Measurements from ENCODE around the gene GAS6.

GAS6 gene

GRCh38 chr13:113818700-113819295 is 45.1 kb downstream of the GAS6 start:
- Mint-ChIP-seq H3K4me3 (no peak overlapping the region), H3K27ac (no peak overlapping the region), H3K9me3 (no peaks in the 10 kb centered on the region), H3K27me3 (peaks cover 8 to 16% of the 10 kb centered on the region in 2 donors), H3K36me3 (ENCODE audit: insufficient read depth) (peaks cover 13% of the 10 kb centered on the region), H3K4me1 (ENCODE audit: low read depth in 2 of 2) (peaks cover 16 to 17% of the 10 kb centered on the region in 2 donors)
- ATAC-seq (replicated peaks) (no peak), DNase-seq (no peak)

- Mint-ChIP-seq H3K4me1 (ENCODE audit: low read depth in 2 of 2) (peaks cover 16 to 17% of the 10 kb centered on the region in 2 donors), H3K4me3 (peak overlapping the region in 1 of 2 donors; percentile 49), H3K27me3 (peaks cover 8 to 16% of the 10 kb centered on the region in 2 donors), H3K9me3 (no peaks in the 10 kb centered on the region), H3K36me3 (ENCODE audit: insufficient read depth) (peaks cover 13% of the 10 kb centered on the region), H3K27ac (peak overlapping the region in 1 of 2 donors; percentile 86)
- ATAC-seq (replicated peaks) (no peak), DNase-seq (no peak)
Measured at GRCh38 chr13:113817860-113818691, 45.8 kb downstream of the GAS6 start.

GRCh38 chr13:113816946-113817859 is 46.7 kb downstream of the GAS6 start:
- no peaks in the 10 kb centered on the region for H3K9me3 Mint-ChIP-seq
- H3K27ac Mint-ChIP-seq = peak overlapping the region in 1 of 2 donors; percentile 86
- H3K4me3 Mint-ChIP-seq = peak overlapping the region; percentile 47 to 49
- peaks cover 16 to 17% of the 10 kb centered on the region in 2 donors for H3K4me1 Mint-ChIP-seq (ENCODE audit: low read depth in 2 of 2)
- DNase-seq (peak; percentile 78 to 83 (median 79)), ATAC-seq (replicated peaks) (peak; percentile 98)
- peaks cover 8 to 16% of the 10 kb centered on the region in 2 donors for H3K27me3 Mint-ChIP-seq
- H3K36me3 Mint-ChIP-seq (ENCODE audit: insufficient read depth) = peaks cover 13% of the 10 kb centered on the region

DNA sequence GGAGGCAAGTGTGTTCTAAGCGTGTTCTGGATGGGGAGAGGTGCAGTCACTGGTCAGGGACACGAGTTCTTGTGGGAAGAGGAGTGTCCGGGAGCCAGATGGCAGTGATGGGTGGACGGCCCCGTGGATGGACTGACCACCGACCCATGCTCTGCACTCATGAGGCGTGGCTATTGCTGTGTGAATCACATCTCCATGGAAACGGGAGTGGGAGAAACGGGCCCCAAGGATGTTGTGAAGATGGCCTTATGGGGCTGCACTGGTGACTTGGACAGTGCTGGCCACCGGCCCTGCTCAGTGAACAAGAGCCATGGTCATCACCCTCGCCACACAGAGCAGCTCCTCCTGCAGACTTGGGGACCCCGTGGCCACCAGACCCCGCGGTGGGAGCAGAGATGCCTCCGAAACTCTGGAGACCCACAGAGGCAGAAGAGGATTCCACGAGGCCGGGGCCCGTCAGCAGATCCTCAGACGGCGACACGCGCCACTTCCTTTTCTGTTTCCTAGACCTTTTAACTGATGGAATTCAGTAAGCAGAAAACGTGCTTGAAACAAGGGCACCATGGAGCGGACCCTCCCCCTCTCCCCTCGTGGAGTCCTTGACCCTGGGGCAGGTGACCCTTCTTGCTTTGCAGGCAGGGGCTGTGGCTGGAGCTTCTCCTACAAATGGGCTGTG is 47.5 kb downstream of the GAS6 start:
- Mint-ChIP-seq H3K4me1 (ENCODE audit: low read depth in 2 of 2) (peaks cover 16 to 17% of the 10 kb centered on the region in 2 donors), H3K27ac (peak overlapping the region in 1 of 2 donors; percentile 24), H3K27me3 (peaks cover 8 to 16% of the 10 kb centered on the region in 2 donors), H3K36me3 (ENCODE audit: insufficient read depth) (peaks cover 13% of the 10 kb centered on the region), H3K4me3 (peak overlapping the region; percentile 68 to 75), H3K9me3 (no peaks in the 10 kb centered on the region)
- ATAC-seq (replicated peaks) (no peak), DNase-seq (no peak)

GRCh38 chr13:113815151-113816058 is 48.5 kb downstream of the GAS6 start:
- Mint-ChIP-seq H3K27ac (peak overlapping the region; percentile 11 to 24), H3K36me3 (ENCODE audit: insufficient read depth) (peaks cover 13% of the 10 kb centered on the region), H3K4me1 (ENCODE audit: low read depth in 2 of 2) (peaks cover 16 to 17% of the 10 kb centered on the region in 2 donors), H3K27me3 (peaks cover 8 to 16% of the 10 kb centered on the region in 2 donors), H3K9me3 (no peaks in the 10 kb centered on the region), H3K4me3 (peak overlapping the region; percentile 68 to 75)
- no peak for ATAC-seq (replicated peaks)
- DNase-seq = no peak

DNA sequence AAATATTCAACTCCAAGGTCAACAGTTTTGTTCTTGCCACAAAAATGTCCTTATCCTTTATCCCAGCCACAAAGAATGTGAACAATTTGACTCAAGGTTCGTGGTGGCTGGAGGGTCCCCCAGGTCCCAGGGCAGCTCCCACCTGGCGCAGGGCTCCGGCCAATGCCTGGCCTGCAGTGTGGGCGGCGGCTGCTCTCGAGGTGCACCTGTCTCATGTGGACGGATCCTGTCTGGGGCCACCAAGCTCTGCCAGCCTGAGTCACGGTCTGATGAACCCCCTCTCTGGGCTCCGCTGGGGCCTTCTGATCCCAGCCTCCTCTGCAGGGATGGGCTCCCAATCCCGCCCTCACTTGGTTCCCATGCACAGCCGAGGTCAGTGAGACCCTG is 49.4 kb downstream of the GAS6 start:
- Mint-ChIP-seq H3K27me3 (peaks cover 8 to 16% of the 10 kb centered on the region in 2 donors), H3K9me3 (no peaks in the 10 kb centered on the region), H3K27ac (no peak overlapping the region), H3K4me1 (ENCODE audit: low read depth in 2 of 2) (peaks cover 16 to 17% of the 10 kb centered on the region in 2 donors), H3K36me3 (ENCODE audit: insufficient read depth) (peaks cover 9% of the 10 kb centered on the region), H3K4me3 (no peak overlapping the region)
- ATAC-seq (replicated peaks) = no peak
- no peak for DNase-seq

DNA sequence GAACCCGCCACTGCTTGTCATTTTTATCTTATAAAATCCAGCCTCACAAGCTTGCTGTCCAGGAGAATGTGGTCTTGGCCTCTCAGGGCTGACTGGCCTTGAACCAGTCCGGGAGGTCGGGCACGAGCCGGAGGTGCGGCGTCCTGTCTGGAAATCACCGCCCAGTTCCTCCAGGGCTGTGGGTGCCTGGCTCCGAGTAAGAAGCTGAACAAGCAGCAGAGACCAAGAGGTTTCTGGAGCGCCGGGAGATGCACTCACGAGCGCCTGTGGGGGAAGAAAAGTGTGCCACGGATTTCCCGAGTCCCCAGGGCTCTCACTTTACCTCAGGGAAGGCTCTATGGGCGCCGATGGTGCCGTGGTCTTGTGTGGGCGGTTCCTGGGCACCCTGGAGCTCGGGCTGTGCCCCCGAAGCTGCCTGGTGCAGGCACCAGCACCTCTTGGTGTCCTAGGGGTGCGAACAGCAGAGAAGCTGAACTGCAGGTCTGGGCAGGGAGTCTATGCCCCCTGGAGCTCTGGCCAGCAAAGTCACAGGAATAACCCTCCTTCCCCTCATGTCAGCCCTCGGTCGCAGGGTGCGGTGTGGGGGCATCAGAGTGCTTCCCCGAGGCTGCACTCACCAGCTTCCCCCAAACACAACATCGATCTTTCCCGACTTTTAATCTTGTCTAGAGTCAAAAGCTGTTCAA is 50.0 kb downstream of the GAS6 start:
- ATAC-seq (replicated peaks) = no peak
- DNase-seq = no peak
- peaks cover 7% of the 10 kb centered on the region for H3K36me3 Mint-ChIP-seq (ENCODE audit: insufficient read depth)
- H3K27me3 Mint-ChIP-seq = peaks cover 8 to 16% of the 10 kb centered on the region in 2 donors
- H3K4me1 Mint-ChIP-seq (ENCODE audit: low read depth in 2 of 2) = peaks cover 16 to 17% of the 10 kb centered on the region in 2 donors
- no peak overlapping the region for H3K4me3 Mint-ChIP-seq
- no peak overlapping the region for H3K27ac Mint-ChIP-seq
- no peaks in the 10 kb centered on the region for H3K9me3 Mint-ChIP-seq

DNA sequence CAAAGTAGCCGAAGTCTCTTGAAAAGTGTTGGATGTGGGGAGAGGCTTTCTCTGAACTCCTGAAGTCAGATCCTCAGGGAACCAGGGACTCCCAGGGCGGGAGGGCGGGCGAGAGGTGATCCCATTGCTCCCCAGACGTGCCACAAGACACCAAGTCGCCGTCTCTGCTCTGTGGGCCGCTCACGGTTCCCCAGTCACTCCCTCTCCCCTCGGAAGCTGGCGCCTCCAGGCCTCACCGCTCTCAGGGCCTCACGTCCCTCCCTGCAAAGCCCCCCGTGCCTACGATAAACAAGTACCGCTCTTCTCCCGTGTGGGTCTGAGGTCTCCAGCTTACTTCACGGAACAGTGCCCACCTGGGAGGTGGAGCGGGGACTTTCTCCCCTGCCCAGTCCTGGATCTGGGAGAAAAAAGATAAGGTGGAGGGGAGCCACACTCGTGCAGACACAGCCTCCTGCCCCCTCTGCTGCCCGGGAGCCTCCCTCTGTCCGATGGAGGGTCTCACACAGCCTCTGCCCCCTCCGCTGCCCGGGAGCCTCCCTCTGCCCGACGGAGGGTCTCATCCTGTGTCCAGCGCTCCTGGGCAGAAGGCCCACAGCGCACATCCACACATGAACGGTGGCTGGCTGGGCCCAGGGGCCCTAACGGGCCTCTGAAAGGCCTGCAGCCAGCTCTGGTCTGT is 50.7 kb downstream of the GAS6 start:
- Mint-ChIP-seq H3K27ac (no peak overlapping the region), H3K27me3 (peaks cover 8 to 16% of the 10 kb centered on the region in 2 donors), H3K36me3 (ENCODE audit: insufficient read depth) (peaks cover 12% of the 10 kb centered on the region), H3K4me1 (ENCODE audit: low read depth in 2 of 2) (peaks cover 21% of the 10 kb centered on the region in 2 donors), H3K9me3 (peaks cover 0 to 2% of the 10 kb centered on the region in 2 donors), H3K4me3 (no peak overlapping the region)
- DNase-seq (no peak), ATAC-seq (replicated peaks) (no peak)

- H3K9me3 Mint-ChIP-seq = peaks cover 0 to 4% of the 10 kb centered on the region in 2 donors
- H3K27me3 Mint-ChIP-seq = peaks cover 8 to 16% of the 10 kb centered on the region in 2 donors
- ATAC-seq (replicated peaks) (no peak), DNase-seq (no peak)
- H3K4me3 Mint-ChIP-seq = no peak overlapping the region
- no peak overlapping the region for H3K27ac Mint-ChIP-seq
- H3K4me1 Mint-ChIP-seq (ENCODE audit: low read depth in 2 of 2) = peaks cover 19 to 23% of the 10 kb centered on the region in 2 donors
- peaks cover 9% of the 10 kb centered on the region for H3K36me3 Mint-ChIP-seq (ENCODE audit: insufficient read depth)
Measured at GRCh38 chr13:113812178-113813040, 51.5 kb downstream of the GAS6 start.

DNA sequence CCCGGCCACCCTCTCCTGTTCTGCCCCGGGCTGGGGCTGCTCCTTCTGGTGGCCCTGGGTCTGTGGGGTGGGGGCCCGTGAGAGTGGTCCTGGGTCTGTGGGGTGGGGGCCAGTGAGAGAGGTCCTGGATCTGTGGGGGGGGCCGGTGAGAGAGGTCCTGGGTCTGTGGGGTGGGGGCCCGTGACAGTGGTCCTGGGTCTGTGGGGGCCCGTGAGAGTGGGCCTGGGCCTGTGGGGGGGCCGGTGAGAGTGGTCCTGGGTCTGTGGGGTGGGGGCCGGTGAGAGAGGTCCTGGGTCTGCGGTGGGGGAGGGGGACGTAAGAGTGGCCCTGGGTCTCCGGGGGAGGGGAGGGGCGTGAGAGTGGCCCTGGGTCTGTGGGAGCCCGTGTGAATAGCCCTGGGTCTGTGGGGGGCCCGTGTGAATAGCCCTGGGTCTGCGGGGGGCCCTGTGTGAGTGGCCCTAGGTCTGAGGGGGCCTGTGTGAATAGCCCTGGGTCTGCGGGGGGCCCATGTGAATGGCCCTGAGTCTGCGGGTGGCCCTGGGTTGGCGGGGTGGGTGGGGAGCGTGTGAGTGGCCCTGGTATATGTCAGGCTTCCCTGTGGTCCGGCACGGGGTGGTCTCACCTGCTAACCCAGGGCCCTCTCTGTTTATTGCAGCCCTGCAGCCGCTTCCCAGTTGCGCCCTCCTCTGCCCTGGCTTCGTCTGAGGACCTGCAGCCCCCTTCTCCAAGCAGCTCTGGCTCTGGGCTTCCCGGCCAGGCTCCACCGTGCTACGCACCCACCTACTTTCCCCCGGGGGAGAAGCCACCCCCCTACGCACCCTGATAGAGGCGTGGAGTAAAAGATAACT is 52.6 kb downstream of the GAS6 start:
- ATAC-seq (replicated peaks) (no peak), DNase-seq (no peak)
- H3K9me3 Mint-ChIP-seq = peaks cover 0 to 4% of the 10 kb centered on the region in 2 donors
- peaks cover 8% of the 10 kb centered on the region for H3K36me3 Mint-ChIP-seq (ENCODE audit: insufficient read depth)
- H3K4me3 Mint-ChIP-seq = no peak overlapping the region
- H3K27me3 Mint-ChIP-seq = peaks cover 8 to 15% of the 10 kb centered on the region in 2 donors
- H3K27ac Mint-ChIP-seq = no peak overlapping the region
- H3K4me1 Mint-ChIP-seq (ENCODE audit: low read depth in 2 of 2) = peaks cover 14 to 17% of the 10 kb centered on the region in 2 donors

Data from effector memory CD8-positive, alpha-beta T cell (primary cell).